Stimulated activated CD4-positive, alpha-beta T cell treated with anti-CD3 and anti-CD28 coated beads, Interleukin-1b, Interleukin-23, amount 100 ng/mL, for 1 hour (primary cell): ENCODE data around the gene LRP1B.
"Not testable (repeated sequence)": the region's sequence is repeated elsewhere in the genome, so short reads cannot be mapped to it uniquely, and the experiment has no call there.

Experiments
- DNase-seq, 2 donors: peaks; one replicate each; pipeline ENCODE4 v3.0.0-alpha.2; 2020; ENCODE audit warnings: low read depth in 2 of 2

Gene LRP1B

DNA sequence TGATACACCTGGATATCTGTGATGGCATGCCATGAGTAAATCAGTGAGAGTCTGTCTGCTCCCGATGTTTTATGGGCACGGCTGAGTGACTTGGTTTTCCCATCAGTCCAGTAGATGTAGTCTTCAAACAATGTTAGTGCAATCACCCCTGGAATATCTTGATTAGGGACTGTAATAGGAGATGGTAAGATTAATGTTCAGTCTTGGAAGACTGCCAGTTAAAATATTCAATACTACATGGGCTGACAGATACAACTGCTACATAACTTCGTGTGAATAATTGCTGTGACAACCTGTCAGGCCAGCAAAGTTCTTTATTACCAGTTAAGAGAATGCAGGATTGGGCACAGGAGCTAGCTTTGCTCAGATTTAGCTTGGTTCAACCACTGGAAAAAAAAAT lies 1673.3 kb downstream of the LRP1B start:
- DNase-seq: no peak

GRCh38 chr2:140455315-140455714 lies 1675.5 kb downstream of the LRP1B start:
- no peak for DNase-seq

- no peak for DNase-seq
Observed at GRCh38 chr2:140454717-140455116, 1676.1 kb downstream of the LRP1B start.

GRCh38 chr2:140451324-140451723 lies 1679.5 kb downstream of the LRP1B start:
- DNase-seq: no peak

GRCh38 chr2:140442319-140442718 lies 1688.5 kb downstream of the LRP1B start:
- no peak for DNase-seq

DNA sequence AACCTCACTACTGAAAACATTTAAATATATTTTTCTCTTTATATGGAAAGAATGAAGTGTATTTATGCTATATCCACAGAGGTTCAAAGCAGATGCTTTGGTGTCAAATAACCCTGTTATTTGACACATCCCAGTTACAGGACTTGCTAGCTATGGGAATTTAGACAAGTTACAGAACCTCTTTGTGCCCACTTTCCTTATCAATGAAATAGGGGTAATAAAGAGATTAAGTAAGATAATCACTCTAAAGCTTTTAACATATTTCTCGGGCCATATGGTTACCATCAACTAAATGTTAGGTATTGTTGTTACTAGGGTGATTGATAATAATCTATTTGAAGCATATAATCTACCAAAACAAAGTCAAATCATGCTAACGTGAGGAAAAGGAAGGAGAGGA lies 1690.0 kb downstream of the LRP1B start:
- DNase-seq: no peak

- DNase-seq: no peak
Observed at GRCh38 chr2:140436936-140437335, 1693.9 kb downstream of the LRP1B start.

- not testable (repeated sequence) for DNase-seq
Observed at GRCh38 chr2:140427033-140427432, 1703.8 kb downstream of the LRP1B start.

- no peak for DNase-seq
Observed at GRCh38 chr2:140424471-140424870, 1706.3 kb downstream of the LRP1B start.

DNA sequence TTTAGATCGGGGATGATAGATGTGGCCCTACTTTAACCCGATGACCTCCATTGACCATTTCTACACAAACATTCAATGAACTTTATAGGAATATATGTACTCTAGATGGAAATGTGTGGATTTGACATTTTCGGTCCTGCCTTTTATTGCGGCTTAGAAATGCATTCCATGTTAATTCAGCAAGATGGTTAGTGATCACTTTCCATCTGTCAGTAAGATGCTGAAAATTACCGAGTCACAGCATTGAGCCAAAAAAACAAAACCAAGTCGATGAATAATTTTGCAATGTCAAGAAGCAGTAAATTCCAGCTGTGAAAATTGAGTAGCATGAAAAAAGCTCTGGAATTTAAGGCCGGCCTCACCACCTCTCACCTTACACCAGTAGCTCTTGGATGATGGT lies 1708.1 kb downstream of the LRP1B start:
- DNase-seq: no peak

GRCh38 chr2:140417504-140417903 lies 1713.3 kb downstream of the LRP1B start:
- no peak for DNase-seq

DNA sequence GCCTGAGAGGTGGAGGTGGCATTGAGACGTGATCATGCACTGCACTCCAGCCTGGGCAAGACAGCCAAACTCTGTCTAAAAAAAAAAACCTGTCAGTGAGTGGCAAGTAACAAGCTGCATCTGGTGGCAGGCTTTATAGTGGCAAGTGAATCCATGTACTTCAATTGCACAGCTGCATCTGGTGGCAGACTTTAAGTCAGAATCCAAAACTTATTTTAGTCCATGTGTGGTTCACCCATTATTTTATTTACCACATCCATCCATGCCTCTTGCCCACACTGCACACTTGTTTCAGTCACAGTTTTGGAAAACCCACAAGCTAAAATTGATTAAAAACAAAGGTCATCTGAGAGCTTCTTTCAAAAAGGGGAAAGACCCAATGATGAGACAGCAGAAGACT lies 1714.2 kb downstream of the LRP1B start:
- no peak for DNase-seq

- DNase-seq: not testable (repeated sequence)
Observed at GRCh38 chr2:140415035-140415434, 1715.8 kb downstream of the LRP1B start.

GRCh38 chr2:140410695-140411094 lies 1720.1 kb downstream of the LRP1B start:
- no peak for DNase-seq

GRCh38 chr2:140401056-140401455 lies 1729.8 kb downstream of the LRP1B start:
- DNase-seq: no peak

DNA sequence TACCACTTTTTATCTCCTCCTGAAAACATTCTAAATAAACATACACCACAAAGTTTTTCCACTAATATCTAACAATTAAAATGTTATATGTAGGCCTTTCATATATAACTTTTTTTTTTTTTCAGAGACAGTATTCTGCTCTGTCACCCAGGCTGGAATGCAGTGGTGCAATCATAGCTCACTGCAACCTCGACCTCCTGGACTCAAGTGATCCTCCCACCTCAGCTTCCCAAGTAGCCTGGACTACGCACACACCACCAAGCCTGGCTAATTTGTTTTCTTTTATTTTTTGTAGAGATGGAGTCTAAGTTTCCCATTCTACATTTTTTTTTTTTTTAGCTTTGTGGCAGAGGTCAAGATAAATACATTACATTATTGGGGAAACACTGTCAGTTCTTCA lies 1738.0 kb downstream of the LRP1B start:
- no peak for DNase-seq

GRCh38 chr2:140384946-140385345 lies 1745.9 kb downstream of the LRP1B start:
- no peak for DNase-seq

DNA sequence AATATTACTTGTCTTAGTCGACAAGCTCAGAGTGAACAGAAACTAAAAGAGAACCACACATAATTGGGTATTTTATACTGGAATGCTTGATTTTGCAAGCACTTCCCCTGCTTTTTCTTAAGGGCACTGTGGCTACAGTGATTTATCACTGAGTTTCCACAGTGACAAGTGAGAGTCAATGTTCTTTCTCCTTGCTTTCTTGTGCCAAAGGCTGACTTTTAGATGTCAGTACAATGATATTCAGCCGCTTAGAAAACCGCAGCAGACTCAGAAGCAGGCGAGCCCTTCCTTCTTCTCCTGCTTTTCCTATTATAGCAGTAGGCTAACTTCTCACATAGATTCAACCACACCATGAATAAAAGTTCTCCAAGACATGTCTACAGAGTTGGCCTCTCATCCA lies 1747.0 kb downstream of the LRP1B start:
- DNase-seq: no peak

DNA sequence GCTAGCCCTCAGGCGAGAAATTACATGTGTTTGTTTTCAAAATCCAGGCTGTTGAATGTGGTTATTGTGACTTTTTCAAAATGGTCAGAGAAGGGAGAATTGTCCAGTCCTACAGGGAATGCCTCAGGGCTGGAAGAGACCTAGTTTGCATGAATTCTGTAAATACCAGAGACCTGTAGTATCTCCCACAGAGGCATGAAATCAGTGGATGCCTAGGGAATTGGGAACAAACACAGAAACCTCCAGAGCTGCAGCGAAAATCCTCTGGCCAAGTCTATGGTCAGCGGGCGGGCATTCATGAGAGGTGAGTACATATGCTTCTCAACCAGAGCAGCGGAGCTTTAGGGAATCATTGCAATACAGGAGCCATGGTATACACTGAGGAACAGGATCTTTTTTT lies 1754.1 kb downstream of the LRP1B start:
- DNase-seq: no peak

DNA sequence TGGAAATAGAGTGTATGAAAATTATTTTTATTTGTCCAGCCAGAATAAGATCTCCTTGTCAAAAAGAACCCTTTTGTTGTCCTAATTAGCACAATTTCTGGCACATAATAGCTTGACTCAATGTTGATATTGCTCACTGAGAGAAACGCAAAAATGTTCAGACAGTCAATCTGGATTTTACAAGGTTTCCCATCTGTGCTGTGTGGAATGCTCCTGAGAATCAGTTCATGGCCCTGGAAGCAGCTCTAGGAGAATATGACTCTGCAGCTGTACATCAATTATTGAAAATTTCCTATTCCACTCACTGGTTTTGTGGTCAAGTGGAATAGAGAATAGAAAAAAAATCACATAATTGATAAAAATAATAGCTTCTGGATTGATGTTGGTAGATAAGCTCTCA lies 1767.7 kb downstream of the LRP1B start:
- no peak for DNase-seq

GRCh38 chr2:140362361-140362760 lies 1768.5 kb downstream of the LRP1B start:
- DNase-seq: no peak

- no peak for DNase-seq
Observed at GRCh38 chr2:140359056-140359771, 1771.6 kb downstream of the LRP1B start.

DNA sequence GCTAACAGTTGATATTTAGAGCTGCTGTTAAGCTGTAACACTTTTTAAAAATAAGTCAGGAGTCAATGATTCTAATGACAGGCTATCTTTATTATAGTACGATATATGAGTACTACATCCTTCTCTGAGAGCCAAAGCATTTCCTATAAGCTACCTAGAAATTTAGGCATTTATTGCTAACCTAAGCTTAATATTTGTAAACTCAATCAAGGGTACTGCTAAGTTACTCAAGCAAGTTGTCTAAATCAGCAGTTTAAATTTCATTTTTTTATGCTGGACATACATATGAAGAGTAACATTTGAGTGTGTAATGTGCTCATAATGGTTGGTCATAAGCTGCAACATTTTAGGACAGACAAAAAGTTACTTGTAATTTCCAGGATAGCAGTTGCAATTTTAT lies 1774.1 kb downstream of the LRP1B start:
- DNase-seq: no peak

GRCh38 chr2:140355511-140356090 lies 1775.2 kb downstream of the LRP1B start:
- no peak for DNase-seq
